Uterine smooth muscle cell (primary cell): ENCODE data around the gene NGFR. TPM values are rescaled to one million over a fixed set of nuclear protein-coding genes. Genes with fewer than 3 reads are reported as not detected.

Experiments
- total RNA-seq: library from RNA; depleted of rRNA; stranded (reverse); fragments of >200 nt; gene quantifications from 2 replicates; pipeline ENCODE4 v1.2.3, GENCODE V29; 2014

Gene NGFR, protein sequence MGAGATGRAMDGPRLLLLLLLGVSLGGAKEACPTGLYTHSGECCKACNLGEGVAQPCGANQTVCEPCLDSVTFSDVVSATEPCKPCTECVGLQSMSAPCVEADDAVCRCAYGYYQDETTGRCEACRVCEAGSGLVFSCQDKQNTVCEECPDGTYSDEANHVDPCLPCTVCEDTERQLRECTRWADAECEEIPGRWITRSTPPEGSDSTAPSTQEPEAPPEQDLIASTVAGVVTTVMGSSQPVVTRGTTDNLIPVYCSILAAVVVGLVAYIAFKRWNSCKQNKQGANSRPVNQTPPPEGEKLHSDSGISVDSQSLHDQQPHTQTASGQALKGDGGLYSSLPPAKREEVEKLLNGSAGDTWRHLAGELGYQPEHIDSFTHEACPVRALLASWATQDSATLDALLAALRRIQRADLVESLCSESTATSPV
- total RNA-seq, result 0.11 and 0.12 TPM in 2 replicates

DNA sequence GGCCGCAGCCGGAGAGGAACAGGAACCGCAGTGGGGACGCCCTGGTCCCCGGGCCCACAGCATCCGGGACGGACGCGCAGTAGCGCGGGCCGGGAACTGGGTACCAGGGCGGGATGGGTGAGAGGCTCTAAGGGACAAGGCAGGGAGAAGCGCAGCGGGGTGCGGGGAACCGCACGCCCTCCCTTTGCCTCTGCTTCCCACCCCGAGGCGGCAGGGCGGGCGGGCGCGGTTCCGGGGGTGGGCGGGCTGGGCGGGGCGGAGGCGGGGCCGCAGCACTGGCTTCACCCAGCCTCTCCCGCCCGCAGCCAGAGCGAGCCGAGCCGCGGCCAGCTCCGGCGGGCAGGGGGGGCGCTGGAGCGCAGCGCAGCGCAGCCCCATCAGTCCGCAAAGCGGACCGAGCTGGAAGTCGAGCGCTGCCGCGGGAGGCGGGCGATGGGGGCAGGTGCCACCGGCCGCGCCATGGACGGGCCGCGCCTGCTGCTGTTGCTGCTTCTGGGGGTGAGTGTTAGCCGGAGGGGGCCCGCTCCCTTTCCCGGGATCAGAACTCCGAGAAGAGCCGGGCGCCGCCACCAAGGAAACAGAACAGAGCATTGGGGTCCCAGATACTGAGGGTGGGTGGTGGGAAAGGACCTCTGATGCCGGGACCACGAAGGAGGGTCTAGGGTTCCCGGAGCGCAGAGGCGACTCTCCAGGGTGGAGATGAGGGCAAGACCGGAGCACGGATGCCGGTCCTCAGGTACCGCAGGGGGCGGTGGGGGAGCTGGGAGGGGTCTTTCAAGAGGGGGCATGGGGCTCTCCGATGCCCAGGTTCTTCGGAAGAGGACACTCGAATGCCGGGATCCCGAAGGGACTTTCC lies at the start of gene NGFR:
Gene NGFR (plus strand): TSS at position 308 of the 856 bp plus-strand sequence. CDS start 125 bp downstream, at position 433.

Other genes starting within 250 kb of the NGFR start
- gene ZNF652, start 133.0 kb upstream of the NGFR start, total RNA-seq, result 6.9 and 7.5 TPM in 2 replicates
- gene PHB1, start 80.4 kb upstream of the NGFR start, total RNA-seq, result 154 and 226 TPM in 2 replicates
- gene NXPH3, start 80.6 kb downstream of the NGFR start, total RNA-seq, result 0.11 and 0.37 TPM in 2 replicates
- gene SPOP, start 182.8 kb downstream of the NGFR start, total RNA-seq, result 61.4 and 98.7 TPM in 2 replicates
- gene SLC35B1, start 212.7 kb downstream of the NGFR start, total RNA-seq, result 60.6 and 63.2 TPM in 2 replicates